Activated CD4-positive, alpha-beta T cell treated with anti-CD3 and anti-CD28 coated beads for 4 hours (primary cell): ENCODE data around the gene PLIN3.
"Not testable (repeated sequence)": the region's sequence is repeated elsewhere in the genome, so short reads cannot be mapped to it uniquely, and the experiment has no call there.

Experiments used
- DNase-seq, 2 donors: peaks; one replicate each; pipeline ENCODE4 v3.0.0-alpha.2; 2020

Gene PLIN3

GRCh38 chr19:4807188-4807587, 60.3 kb downstream of the PLIN3 start:
- DNase-seq = no peak

GRCh38 chr19:4806384-4806783, 61.1 kb downstream of the PLIN3 start:
- DNase-seq = no peak

GRCh38 chr19:4805140-4805539, 62.3 kb downstream of the PLIN3 start:
- DNase-seq = not testable (repeated sequence)

- peak; percentile 60 to 64 for DNase-seq
Measured at GRCh38 chr19:4803736-4804695, 63.5 kb downstream of the PLIN3 start.

- DNase-seq = no peak
Measured at GRCh38 chr19:4802711-4803110, 64.8 kb downstream of the PLIN3 start.

- DNase-seq = no peak
Measured at GRCh38 chr19:4801085-4801619, 66.3 kb downstream of the PLIN3 start.

GRCh38 chr19:4800591-4801081, 66.8 kb downstream of the PLIN3 start:
- DNase-seq = no peak

GRCh38 chr19:4795400-4795799, 72.1 kb downstream of the PLIN3 start:
- DNase-seq = no peak

- DNase-seq = no peak
Measured at GRCh38 chr19:4794971-4795370, 72.5 kb downstream of the PLIN3 start.

GRCh38 chr19:4793278-4793677, 74.2 kb downstream of the PLIN3 start:
- not testable (repeated sequence) for DNase-seq

- not testable (repeated sequence) for DNase-seq
Measured at GRCh38 chr19:4792866-4793195, 74.6 kb downstream of the PLIN3 start.

GRCh38 chr19:4792019-4792865, 75.2 kb downstream of the PLIN3 start:
- not testable (repeated sequence) for DNase-seq

GRCh38 chr19:4791183-4792018, 76.1 kb downstream of the PLIN3 start, which contains the start of gene FEM1A:
FEM1A (plus strand) TSS chr19:4791734; CDS start chr19:4791855, 121 bp downstream.
- DNase-seq = peak; percentile 97 to 99
